SK-N-MC (cell line): Measurements from ENCODE around the gene DUSP3.

Source experiments
- EZH2 ChIP-seq: fragments of 200-600 bp; sonication (generic); IDR thresholded peaks from one replicate; pipeline ENCODE4 v1.6.1; 2017; ENCODE audit warnings: antibody characterized with exemption
- FOXP2 ChIP-seq: optimal IDR thresholded peaks from 2 replicates; pipeline ENCODE3; 2011; ENCODE audit warnings: mild to moderate bottlenecking, moderate library complexity; ENCODE audit not compliant: insufficient read depth; ENCODE audit errors: extremely low read length, control extremely low read depth
- POLR2AphosphoS5 ChIP-seq: IDR thresholded peaks from 2 replicates; pipeline ENCODE4 v1.6.1; 2012; ENCODE audit warnings: mild to moderate bottlenecking, low read depth, low read length, borderline replicate concordance

DNA sequence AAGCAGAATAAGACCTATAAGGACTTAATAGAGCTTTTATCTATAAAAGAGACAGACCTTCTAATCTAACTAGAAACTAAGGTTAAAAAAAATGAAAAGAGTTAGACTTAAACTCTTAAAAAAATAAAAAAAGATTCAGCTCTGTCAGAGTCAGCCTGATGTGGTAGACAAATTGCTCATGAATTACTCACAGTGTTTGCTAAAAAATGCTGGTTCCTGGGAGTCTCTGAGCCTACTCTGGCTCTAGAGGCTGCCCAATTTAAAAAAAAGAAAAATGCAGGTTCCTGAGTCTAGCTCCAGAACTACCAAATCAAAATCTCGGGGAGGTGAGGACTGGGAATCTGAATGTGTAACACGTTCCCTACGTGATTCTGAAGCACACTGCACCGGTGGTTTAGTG lies 38.2 kb downstream of the DUSP3 start:
- no peak for TF ChIP-seq EZH2
- no peak for TF ChIP-seq POLR2AphosphoS5
- no peak for TF ChIP-seq FOXP2
